Stimulated activated CD8-positive, alpha-beta memory T cell treated with anti-CD3 and anti-CD28 coated beads, Interleukin-15, amount 100 ng/mL, for 24 hours (primary cell): Measurements from ENCODE around the gene ACIN1.

ENCODE experiments used
- DNase-seq: peaks from one replicate; pipeline ENCODE4 v3.0.0-alpha.2; 2020; ENCODE audit warnings: low read depth

ACIN1 gene

DNA sequence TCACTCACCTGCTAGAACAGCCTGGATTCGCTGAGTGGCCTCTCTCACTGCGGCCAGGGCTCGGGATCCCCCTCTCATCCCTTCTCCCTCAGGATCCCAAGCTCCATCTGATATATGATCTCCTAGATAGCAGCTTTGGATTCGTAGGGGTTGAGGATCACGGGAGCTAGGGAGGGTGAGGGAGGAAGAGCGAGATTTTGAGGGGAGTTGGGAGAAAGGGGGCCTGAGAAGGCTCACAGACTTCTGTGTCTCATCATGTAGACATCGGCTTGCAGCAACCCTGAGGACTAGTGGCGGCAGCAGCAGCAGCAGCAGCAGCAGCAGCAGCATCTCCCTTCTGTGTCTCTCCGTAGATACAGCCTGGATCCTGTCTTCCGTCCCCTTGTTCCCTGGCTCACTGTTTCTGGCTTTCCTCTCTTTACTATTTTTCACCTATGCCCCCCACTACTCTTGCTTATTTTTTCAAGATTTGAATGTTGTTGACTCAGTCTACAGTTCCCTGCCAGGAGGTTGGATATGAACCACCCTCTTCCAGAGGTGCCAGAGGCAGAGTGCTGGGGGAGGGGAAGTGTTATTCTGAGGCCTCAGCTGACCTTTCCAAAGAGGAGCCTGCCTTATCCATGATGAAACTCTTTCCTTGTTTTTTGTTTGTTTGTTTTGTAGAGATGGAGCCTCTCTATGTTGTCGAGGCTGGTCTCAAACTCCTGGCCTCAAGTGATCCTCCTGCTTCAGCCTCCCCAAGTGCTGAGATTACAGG is 9.8 kb upstream of the ACIN1 start, which contains the start of gene CIROP:
TSS of gene CIROP (minus strand) at position 399 of the 757 bp plus-strand sequence. CDS start at position 330, 69 bp downstream.
- DNase-seq = no peak

DNA sequence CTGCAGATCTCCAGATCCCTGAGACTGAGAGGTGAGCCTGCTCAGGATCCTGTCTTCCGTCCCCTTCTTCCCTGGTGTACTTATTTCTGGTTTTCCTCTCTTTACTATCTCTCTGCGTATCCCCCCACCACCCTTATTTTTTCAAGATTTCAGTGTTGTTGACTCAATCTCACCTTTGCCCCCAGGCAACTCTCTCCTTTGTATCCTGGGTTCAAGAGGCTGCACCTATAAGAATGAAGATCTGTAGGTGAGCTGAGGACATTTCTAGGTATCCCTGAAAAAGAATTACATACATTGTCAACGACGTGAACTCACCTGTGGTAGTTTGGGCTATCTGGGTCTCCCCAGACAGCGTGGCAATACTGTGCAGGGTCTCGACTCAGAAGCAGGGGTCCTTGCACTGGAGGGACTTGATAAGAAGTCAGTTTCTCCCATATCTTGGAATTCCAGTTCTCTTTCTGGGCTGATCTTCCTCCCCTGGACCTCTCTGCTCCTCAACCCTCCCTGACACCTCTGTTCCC is 9.2 kb upstream of the ACIN1 start:
- DNase-seq = no peak

DNA sequence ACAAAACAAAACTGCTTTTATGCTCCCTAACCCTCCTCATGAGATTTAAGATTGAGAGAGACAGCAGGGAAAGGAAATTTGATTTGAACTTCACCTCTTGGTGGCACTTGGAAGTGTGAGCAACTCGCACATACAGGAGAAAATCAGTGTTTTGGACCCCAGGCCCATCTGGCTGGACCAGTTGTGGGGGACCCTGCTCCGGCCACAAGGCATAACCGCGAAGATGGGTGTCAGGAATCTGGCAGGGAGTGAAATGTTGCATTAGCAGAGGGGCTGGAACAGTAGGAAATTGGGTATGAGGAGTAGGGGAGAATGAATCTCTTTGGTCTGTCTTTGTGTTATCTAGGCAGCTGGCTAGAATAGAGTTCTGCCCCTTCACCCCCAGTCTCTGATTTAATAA is 8.6 kb upstream of the ACIN1 start:
- no peak for DNase-seq

DNA sequence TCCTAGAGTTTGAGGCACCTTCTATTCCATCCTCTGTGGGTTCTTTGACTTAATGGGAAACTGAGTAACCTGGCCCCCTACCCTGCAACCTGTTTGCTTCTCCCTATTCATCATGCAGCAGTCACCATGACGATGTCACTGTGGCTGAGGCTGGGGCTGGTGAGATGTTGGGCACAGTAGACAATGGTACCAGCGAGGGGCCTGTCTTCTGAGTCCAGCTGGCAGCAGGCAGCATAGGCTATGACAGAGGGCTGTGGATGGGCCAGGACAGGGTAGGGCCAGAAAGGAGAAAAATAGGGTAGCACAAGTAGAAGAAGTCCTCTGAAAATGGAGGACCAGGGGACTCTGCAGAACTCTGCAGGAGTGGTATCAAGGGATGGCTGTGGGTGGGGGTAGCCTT is 7.9 kb upstream of the ACIN1 start:
- DNase-seq = no peak

DNA sequence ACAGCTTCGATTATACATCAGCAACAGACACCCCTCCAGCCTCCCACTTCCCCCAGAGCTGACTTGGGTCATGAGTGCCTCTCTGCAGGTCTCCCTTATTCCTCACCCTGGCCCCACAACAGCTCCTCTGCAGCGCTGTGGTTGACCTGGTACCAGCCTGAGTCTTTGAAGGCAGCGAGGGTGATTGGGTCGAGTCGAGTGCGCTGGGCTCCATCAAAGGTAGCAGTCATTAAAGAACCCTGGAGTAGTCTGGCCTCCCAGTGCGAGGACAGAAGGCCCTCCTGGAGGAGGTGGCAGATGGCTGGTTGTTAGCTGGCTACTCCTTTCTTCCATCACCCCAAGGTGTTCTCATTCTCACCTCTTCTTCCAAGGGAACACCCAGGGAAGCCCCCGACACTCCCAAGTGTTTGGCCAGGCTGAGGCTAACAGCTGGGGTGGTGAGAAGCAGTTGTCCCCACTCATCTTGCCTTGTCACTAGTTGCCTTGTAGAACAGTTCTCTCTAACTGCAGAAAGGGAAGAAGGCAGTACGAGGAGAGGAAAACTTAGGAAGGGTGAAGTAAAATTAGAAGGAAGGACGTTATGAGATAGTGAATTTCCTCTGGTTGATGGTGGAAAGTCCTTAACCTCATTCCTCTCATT is 7.2 kb upstream of the ACIN1 start:
- no peak for DNase-seq

DNA sequence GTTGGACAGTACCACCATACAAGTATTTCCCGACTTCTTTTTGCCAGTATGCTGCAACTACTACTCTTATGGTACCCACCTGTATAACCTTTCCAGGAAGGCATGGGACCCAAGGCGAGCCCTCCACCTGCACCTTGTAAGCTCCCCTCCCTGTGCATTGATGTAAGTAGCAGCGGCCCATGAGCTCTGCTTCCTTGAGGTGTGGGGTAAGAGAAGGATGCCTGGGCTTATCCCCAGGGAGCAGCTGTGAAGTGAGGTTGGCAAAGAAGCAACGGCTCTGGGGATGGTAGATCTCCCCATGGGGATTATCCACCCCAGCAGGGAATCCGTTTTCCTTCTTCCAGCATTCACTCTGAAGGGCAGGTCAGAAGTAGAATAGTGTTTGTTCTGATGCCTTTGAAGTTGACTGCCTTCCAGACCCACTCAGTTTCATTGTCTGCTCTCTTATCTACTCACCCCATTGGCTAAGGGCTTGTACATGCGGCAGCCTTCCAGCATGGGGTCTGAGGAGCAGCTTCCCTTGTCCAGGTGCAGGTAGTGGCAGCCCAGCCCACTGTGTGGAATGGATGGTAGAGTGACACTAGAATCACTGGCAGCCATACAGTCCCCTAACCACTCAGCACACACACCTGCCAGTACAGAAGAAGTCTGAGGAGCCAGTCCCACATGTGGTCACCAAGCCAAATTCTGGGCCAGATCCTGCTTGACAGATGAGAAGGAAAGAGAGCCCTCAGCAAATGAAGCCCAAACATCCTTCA is 6.5 kb upstream of the ACIN1 start:
- DNase-seq = no peak

DNA sequence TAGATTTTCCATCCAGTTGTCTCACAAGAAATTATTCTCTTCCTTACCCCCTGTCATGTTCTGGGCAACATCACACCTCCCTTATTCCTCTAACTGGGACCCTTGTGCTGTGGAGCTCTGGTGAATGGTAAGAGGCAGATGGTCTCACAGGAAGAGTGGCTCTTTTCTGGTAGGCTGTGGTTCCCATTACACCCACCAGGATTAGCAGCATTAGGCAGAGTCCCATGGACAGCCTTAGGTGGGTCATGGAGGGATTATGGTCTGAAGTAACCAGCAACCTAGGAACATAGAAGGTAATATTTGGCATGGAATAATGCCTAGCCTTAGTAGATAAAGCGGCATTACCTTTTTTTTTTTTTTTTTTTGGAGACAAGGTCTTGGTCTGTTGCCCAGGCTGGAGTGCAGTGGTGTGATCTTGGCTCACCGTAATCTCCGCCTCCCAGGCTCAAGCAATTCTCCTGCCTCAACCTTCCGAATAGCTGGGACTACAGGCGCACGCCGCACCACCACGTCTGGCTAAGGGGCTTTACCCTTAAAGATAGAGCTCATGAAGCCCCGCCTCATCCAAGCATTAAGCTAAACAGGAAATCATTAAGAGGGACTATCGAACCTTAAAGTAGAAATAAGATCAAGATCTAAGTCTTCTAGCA is 4.4 kb upstream of the ACIN1 start:
- no peak for DNase-seq

DNA sequence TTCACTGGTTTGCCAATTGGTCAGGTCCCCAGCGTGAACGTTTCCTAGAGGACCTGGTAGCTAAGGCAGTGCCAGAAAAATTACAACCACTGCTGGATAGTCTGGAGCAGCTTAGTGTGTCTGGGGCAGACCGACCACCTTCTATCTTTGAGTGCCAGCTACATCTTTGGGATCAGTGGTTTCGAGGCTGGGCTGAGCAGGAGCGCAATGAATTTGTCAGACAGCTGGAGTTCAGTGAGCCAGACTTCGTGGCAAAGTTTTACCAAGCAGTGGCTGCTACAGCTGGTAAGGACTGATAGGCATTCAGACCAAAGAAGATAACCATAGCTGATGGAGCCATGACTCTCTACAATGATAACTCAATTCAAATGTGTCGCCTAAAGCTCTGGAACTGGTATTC is 2.9 kb upstream of the ACIN1 start:
- DNase-seq = no peak

DNA sequence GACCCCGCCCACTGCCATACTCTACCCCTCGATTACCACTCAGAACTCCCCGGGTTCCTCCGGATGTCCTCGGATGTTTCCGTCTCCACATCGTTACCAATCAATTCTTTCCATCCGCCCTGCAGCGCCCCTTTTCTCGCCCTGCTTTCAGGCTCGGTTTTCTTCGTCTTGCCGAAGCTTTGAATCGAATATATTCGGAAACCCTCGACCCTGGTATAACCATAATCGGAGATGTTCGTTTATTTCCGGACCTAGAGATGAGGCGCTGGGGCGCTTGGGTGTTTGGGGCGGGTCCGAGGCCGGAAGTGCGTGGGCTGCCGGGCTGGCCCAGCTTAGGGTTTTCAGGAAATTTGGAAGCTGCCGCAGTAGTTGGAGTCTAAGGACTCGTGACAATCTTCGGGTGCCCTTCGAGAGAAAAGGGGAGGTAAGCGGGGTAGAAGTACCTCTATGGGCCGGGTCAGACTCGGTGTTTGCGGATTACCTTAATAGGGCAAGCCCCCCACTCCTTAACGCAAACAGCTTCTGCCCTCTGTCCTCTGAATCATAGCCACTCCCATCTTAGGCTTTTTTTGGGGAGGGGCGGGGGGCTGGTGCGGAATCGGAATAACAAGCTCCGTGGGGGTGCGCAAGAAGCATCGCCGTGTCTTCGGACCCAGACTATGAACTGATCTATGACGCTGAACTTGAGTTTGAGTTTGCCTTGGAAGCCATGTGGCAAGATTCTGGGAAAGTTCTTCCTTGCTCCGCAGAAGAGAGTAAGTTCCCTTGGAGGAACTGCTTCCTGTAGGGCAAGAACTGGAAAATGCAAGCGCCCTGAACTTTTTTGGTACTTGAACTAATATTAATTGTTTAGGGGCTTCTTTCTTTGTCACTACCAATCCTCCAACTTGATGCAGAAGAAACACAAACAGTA is 516 bp upstream of the ACIN1 start, which contains the start of gene C14orf119:
TSS of gene C14orf119 (plus strand) at position 310 of the 913 bp plus-strand sequence. CDS start 2,154 bp downstream, outside the sequence.
- no peak for DNase-seq

DNA sequence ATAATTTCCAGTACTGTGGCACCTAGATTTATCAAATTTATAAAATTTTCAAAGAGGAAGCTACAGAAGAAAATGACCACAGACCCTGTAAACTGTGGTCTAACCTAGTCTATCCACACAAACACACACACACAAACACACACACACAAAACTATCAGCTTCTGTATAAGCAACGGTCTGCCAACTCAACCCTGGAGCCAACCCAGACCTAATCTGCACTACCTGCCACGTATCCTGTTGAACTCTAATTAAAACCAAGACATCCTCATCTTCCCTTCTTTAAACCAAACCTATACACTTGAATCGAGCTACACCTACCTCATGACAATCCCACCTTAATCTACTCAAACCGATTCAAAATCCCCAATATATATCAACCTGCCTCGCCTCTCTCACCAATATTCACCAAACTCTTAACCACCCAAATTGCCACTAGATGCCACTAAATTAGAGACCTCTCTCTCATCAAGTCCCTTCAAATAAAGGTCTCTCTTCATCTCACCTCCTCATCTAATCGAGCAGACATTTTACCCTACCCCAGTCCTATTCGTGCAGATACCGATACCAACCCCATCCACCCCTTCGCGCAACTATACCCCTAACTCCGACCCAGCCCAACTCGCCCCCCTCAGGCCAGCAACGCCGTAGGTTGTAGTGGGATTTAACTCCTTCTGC is 808 bp downstream of the ACIN1 start:
- no peak for DNase-seq

DNA sequence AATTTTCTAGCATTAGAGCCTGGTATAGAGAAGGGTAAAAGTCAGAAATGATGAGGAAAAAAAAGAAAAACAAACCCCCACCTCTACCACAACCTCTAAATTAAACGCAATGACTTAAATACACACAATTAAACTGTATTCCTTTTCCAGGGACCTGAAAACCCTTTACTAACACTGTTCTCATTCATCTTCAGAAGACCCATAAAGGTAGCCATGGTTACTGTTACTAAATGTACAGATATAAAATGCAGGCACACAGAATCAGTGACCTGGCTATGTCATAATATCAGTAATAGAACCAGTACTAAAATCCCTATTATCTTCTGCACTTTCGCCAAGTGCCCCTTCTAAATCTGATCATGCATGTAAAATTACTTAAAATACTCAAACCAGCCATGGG is 1.4 kb downstream of the ACIN1 start:
- DNase-seq = no peak

DNA sequence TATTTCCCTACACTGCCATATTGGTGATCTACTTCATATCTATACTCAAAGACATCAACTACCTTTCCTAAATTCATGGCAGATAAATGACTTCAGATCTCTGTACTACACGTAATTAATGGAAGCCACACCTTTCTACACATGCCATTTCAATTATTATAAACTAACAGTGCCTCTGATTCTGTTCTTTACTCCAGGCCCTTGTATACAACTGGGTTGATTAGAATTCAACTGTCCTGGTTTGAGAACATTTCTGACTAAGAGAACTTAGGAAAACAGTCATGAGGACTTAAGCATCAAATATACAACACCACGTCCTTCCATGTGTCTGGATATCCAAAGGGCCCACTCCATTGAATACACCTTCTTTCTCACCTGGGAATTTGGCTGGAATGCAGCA is 1.8 kb downstream of the ACIN1 start:
- DNase-seq = no peak

DNA sequence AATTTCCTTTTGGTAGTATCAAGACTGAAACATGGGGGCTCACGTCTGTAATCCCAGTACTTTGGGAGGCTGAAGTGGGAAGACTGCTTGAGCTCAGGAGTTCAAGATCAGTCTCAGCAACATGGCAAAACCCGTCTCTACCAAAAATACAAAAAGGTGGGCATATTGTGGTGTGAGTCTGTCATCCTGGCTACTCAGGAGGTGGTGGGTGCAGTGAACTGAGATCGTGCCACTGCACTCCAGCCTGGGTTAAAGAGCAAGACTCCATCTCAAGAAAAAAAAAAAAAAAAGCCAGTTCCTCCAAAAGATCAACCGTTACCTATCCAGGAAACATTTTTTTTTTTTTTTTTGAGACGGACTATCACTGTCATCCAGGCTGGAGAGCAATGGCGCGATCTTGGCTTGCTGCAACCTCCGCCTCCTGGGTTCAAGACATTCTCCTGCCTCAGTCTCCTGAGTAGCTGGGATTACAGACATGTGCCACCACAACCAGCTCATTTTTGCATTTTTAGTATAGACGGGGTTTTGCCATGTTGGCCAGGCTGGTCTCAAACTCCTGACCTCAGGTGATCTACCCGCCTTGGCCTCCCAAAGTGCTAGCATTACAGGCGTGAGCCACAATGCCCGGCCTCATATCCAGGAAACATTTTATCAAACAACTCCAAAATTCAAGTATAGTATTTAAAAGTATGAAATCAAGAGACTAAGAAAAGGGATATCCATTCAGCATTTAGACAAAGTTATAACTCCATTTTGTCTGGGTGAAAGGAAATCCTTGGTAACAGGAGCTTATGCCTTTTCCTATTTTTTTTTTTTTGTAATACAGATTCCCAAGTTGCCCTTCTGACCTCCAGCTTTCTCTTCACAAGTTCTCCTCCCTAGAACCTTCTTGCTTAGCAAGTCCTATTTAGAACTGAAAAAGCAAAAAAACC is 3.4 kb downstream of the ACIN1 start:
- DNase-seq = no peak

DNA sequence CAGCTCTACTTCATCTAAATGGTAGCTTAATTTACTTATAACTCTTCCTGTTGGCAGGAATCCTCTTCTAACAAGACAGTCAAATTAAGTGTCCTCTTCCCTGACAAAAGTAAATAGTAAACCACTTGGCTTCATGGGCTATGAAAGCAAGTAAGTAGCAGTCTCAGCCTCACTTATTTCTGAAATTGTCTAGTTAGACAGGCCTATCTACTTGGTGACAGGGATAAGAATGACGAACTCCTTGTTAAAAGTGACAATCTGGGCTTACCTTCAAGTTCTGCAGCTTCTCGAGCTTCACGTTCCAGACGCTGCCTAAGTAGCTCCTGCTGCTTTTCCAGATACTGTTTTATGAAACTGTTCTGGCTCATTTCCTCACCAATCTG is 4.7 kb downstream of the ACIN1 start:
- DNase-seq = no peak

DNA sequence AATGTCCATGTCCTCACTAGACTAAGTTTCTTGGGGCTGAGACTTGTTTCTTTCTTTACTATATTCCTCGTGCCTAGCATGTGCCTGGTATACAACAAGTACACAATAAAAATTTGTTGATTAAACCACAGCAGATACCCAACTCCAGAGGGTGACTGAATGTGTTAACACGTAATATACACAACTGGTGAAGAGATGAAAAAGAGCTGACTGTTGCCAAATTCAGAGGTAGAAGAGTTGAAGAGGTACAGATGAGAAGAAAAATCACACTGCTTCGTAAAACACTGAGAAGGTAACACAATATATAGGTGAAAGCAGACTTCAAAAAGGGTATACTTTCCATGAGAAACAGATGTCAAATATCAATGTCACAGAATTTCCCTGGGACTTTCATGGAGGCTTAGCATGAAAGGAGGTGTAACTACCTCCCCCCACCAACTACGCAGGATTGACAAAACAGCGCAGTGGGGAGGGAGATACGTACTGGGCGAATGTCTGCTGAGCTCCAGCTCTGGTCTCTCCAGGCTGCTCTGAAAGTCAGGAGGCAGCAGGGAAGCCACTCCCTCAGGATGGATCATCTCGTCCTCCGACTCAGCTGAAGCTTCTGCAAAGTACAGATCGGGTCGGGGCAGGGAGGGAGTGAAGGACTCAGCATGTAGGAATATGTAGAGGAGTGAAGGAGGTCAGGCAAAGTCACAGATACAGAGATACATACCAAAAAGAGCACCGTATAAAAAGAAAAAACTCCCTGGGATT is 5.3 kb downstream of the ACIN1 start:
- no peak for DNase-seq

DNA sequence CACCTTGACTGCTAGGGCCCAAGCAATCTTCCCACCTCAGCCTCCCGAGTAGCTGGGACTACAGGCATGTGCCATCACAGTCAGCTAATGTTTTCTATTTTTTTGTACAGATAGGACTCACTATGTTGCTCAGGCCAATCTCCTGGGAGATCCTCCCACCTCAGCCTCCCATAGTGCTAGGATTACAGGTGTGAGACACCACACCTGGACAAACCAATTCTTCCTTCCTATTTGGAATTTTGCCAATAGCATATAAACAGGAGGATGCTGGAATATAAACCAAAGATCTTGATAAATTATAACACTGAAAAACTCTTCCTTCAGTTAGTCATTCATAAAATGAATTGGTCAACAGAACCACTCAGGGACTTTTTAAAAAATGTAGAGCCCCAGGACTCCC is 8.4 kb downstream of the ACIN1 start:
- no peak for DNase-seq

DNA sequence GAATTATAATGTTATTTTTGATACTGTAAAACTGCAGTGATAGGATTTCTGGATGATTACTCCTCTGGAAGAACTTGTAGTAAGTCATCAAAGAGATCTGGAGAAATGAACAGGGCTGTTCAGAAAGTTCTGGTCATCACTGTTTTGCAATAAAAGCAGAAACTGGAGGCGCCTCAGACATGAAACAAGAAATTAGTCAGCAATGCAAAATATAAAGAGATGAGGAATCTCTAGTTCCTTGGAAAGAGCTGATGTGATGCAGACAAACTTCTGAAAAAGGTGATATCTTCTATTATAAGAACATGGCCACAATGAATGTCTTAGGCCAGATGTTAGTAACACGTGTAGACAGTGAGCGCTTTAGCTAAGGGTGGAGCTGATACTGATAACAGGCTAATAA is 9.5 kb downstream of the ACIN1 start:
- no peak for DNase-seq

DNA sequence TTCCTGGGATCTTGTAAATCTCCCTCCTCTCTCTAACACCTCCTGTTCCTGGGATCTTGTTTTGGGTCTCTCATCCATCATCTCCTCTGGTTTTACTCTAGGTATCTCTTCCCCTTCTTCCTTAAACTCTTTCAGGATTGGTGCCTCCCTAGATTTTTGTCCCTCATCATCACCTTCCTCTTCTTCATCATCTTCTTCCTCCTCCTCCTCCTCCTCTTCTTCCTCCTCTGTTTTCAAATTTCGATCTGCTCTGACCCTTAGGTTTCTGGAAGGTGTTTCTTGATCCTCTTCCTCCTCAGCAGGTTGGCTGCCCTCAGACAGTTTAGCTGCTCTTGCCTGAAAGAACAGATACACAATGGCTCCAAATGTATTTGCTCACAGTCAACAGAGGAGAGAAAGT is 14.5 kb downstream of the ACIN1 start:
- DNase-seq = no peak

DNA sequence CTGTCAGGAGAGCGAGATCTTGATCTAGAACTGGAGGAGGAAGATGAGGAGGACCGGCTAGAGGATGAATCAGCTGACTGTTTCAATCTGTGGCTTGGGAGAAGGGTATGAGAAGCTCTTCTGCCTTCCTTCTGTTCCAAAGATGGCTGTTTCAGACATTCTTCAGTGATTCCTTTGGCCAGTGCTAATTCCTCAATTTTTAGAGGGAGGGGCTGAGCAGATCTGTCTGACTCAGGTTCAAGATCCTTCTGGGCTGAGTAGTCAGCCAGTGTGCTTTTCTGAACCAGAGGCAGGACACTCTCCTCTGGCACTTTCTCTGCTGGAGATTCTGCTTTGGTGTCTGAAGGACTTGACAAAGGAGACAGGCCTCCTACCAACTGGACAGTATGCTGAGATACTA is 15.2 kb downstream of the ACIN1 start:
- no peak for DNase-seq
